ENCODE data around the gene KLF3.

DNA sequence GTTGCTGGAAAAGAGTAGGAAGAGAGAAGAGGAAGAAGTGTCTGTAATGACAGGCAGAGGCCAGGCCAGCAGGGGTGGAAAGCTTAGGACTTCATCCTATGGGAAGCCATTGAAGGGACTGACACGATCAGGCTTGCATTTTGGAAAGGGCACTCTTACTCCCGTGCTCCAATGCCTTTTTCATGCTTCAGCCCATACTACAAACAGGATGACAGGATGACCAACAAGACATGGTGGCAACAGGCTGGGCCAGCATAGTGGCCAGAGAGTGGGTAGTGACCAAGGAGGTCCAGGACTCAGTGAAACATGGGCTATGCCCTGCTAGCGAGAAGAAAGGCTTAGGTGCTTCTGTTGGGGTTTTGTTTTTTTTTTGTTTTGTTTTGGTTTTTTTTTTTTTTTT, 2.6 kb upstream of the KLF3 start:
- TF ChIP-seq CTCF (IDR thresholded peaks at IDR 0.05), result no peak
- TF ChIP-seq POLR2A (IDR thresholded peaks at IDR 0.05), result no peak
